Duodenal mucosa (tissue), 2 donors: Measurements from ENCODE around the gene MDH2.
"Not testable (repeated sequence)": the region's sequence is repeated elsewhere in the genome, so short reads cannot be mapped to it uniquely, and the experiment has no call there.

Source experiments
- H3K27ac ChIP-seq: one replicate; pipeline ENCODE4 v1.7.0; 2013; ENCODE audit warnings: low read depth, low read length
- H3K27me3 ChIP-seq, 2 donors: one replicate each; pipeline ENCODE4 v1.7.0; 2013; ENCODE audit warnings: low read length in 2 of 2, control low read depth in 1 of 2; ENCODE audit not compliant: insufficient read depth in 2 of 2, control insufficient read depth in 1 of 2
- H3K36me3 ChIP-seq, 2 donors: one replicate each; pipeline ENCODE4 v1.7.0; 2013; ENCODE audit warnings: low read length in 2 of 2, control low read depth in 1 of 2; ENCODE audit not compliant: insufficient read depth in 2 of 2, control insufficient read depth in 1 of 2
- H3K4me1 ChIP-seq, 2 donors: one replicate each; pipeline ENCODE4 v1.7.0; 2013; ENCODE audit warnings: low read length in 2 of 2, control low read depth in 1 of 2; ENCODE audit not compliant: insufficient read depth in 2 of 2, control insufficient read depth in 1 of 2
- H3K4me3 ChIP-seq, 2 donors: one replicate each; pipeline ENCODE4 v1.7.0; 2013; ENCODE audit warnings: low read length in 2 of 2, low read depth in 1 of 2
- H3K9ac ChIP-seq, 2 donors: one replicate each; pipeline ENCODE4 v1.7.0; 2013; ENCODE audit warnings: low read length in 2 of 2, low read depth in 1 of 2
- H3K9me3 ChIP-seq, 2 donors: one replicate each; pipeline ENCODE4 v1.7.0; 2013; ENCODE audit warnings: low read length in 2 of 2, control low read depth in 1 of 2; ENCODE audit not compliant: control insufficient read depth in 1 of 2

Gene MDH2

DNA sequence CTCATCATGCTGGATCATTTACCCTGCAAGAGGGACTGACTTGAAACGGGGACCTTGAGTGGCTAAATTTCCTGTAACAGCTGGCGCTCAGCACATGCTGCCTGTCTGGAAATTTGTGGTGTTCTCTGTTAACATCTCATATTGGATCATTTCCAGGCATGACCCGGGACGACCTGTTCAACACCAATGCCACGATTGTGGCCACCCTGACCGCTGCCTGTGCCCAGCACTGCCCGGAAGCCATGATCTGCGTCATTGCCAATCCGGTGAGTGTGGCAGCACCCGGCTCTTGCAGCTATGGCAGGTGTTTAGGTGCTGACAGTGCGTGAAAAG lies 9.9 kb downstream of the MDH2 start:
- Histone ChIP-seq H3K4me1 (peaks cover 27 to 43% of the 10 kb centered on the region in 2 donors), H3K36me3 (peaks cover 52 to 79% of the 10 kb centered on the region in 2 donors), H3K9ac (peak overlapping the region in 1 of 2 donors; percentile 34), H3K27ac (no peak overlapping the region), H3K4me3 (peak overlapping the region; percentile 2 to 7), H3K27me3 (no peaks in the 10 kb centered on the region), H3K9me3 (no peaks in the 10 kb centered on the region)

DNA sequence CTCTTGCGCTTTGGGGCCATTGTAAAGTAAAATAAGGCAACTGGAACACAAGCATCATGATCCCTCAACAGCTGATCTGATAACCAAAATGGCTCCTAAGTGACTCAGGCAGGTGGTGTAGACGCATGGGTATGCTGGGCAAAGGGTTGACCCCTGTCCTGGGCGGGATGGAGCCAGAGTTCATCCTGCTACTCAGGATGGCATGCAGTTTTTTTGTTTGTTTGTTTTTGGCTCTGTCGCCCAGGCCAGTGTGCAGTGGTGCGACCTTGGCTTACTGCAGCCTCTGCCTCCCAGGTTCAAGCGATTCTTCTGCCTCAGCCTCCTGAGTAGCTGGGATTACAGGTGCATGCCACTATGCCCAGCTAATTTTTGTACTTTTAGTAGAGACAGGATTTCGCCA lies 10.8 kb downstream of the MDH2 start:
- not testable (repeated sequence) for H3K27me3 ChIP-seq, H3K4me3 ChIP-seq, H3K9me3 ChIP-seq, H3K27ac ChIP-seq, H3K9ac ChIP-seq
- peaks cover 43 to 80% of the 10 kb centered on the region in 2 donors for H3K36me3 ChIP-seq
- peaks cover 33 to 39% of the 10 kb centered on the region in 2 donors for H3K4me1 ChIP-seq

DNA sequence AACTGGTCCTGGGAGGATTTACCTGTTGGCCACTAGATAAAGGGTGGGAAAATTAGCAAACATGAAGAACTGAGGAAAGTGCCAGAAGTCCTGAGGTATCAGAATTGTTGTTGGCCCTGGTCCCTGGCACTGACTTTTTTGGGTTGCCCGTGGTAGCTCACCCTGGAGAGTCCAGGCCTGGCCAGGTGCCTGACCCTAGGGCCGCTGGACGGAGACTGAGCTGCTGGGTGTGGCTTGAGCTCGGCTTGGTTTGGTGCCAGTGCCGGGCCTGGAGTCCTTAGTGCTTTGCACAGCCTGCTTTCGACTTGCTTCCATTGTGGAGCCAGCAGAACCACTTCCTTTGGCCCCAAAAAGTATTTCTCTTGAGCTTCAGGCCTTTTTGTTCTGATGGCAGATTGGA lies 12.9 kb downstream of the MDH2 start:
- Histone ChIP-seq H3K27ac (no peak overlapping the region), H3K9me3 (no peaks in the 10 kb centered on the region), H3K27me3 (no peaks in the 10 kb centered on the region), H3K4me3 (no peak overlapping the region), H3K36me3 (peaks cover 55 to 81% of the 10 kb centered on the region in 2 donors), H3K4me1 (peaks cover 25 to 29% of the 10 kb centered on the region in 2 donors), H3K9ac (no peak overlapping the region)

DNA sequence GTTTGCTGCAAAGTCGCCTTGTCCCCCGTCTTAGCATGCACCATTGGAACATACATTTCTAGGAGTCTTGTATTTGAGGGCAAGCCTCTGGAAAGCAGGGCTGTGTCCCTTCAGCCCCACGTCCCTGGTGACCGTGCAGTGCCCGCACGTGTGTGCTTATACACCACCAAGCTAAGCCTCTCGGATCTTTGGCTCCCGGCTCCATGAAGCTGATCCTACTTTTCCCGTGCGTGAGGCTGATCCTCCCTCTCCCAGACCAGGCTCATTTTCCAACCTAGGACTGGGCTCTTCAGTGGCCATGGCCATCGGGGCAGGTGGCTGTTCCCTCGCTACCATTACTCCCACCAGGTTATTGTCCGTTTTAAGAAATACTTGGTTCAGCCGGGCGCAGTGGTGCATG lies 14.3 kb downstream of the MDH2 start:
- Histone ChIP-seq H3K27me3 (no peaks in the 10 kb centered on the region), H3K9me3 (no peaks in the 10 kb centered on the region), H3K27ac (no peak overlapping the region), H3K36me3 (peaks cover 68 to 95% of the 10 kb centered on the region in 2 donors), H3K4me3 (no peak overlapping the region), H3K4me1 (peaks cover 20 to 21% of the 10 kb centered on the region in 2 donors), H3K9ac (no peak overlapping the region)

DNA sequence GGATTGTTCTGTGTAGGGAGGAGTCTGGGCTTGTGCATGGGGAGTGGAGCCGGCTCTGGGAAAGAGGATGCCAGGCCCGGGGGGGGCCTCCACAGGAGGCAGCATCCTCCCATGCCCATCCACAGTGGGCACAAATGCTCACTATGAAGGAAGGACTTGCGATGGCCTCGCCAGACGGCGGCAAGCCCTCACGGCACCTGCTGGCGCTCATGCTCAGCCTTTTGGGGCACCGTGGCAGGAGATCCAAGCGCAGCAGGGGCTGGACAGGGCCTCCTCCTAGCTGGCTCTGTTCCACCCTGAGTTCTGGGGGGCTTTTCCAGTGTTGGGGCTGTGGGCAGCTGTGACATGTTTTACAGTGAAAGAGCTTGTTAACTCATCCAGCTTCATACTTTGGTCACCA lies 15.2 kb downstream of the MDH2 start:
- H3K9me3 ChIP-seq, result no peaks in the 10 kb centered on the region
- no peaks in the 10 kb centered on the region for H3K27me3 ChIP-seq
- H3K27ac ChIP-seq, result no peak overlapping the region
- peaks cover 11 to 14% of the 10 kb centered on the region in 2 donors for H3K4me1 ChIP-seq
- H3K4me3 ChIP-seq, result no peak overlapping the region
- no peak overlapping the region for H3K9ac ChIP-seq
- peaks cover 62 to 92% of the 10 kb centered on the region in 2 donors for H3K36me3 ChIP-seq

DNA sequence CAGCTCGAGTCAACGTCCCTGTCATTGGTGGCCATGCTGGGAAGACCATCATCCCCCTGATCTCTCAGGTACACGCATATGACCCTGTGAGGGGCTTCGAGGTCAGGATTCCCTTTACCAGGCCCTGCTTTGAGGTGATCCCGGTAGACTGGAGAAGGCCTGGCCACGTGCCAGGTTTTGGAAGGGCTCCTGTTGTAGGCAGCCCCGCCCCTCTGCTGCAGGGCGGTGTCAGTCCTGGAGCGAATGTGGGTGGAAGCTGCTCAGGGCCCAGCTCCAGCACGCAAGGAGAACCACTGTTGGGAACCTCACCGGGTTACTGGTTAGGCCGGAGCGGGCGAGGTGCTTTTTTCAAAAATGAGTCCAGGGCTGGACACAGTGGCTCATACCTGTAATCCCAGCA lies 15.6 kb downstream of the MDH2 start:
- Histone ChIP-seq H3K36me3 (peaks cover 58 to 88% of the 10 kb centered on the region in 2 donors), H3K9ac (no peak overlapping the region), H3K27ac (no peak overlapping the region), H3K9me3 (no peaks in the 10 kb centered on the region), H3K4me3 (no peak overlapping the region), H3K27me3 (no peaks in the 10 kb centered on the region), H3K4me1 (peaks cover 7 to 10% of the 10 kb centered on the region in 2 donors)

DNA sequence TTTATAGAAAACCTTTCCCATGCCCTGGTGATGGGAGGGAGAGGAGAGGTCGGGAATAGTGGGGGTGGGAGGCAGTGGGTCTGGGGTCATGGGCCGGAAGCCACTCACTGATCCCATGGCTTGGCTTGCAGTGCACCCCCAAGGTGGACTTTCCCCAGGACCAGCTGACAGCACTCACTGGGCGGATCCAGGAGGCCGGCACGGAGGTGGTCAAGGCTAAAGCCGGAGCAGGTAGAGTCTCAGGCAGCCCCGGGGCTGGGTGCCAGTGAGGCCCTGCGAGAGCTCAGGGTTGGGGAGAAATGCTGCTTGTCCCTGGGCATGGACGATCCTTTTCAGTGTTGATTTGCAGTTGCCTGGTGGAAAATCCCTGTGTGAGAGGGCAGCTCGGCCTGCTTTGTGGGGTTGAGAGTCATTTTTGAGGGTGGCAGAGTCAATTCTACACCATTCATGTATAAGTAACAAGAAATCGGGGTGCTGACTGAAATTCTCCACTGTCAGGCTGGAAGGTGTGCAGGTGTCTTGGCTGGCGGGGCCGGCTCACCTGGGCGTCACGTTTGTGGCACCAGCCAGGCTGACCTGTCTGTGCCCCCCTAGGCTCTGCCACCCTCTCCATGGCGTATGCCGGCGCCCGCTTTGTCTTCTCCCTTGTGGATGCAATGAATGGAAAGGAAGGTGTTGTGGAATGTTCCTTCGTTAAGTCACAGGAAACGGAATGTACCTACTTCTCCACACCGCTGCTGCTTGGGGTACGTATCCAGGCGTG lies 16.5 kb downstream of the MDH2 start:
- no peak overlapping the region for H3K4me3 ChIP-seq
- H3K27me3 ChIP-seq, result no peaks in the 10 kb centered on the region
- H3K9me3 ChIP-seq, result no peaks in the 10 kb centered on the region
- peaks cover 55 to 79% of the 10 kb centered on the region in 2 donors for H3K36me3 ChIP-seq
- H3K9ac ChIP-seq, result no peak overlapping the region
- peaks cover 4 to 5% of the 10 kb centered on the region in 2 donors for H3K4me1 ChIP-seq
- H3K27ac ChIP-seq, result no peak overlapping the region

DNA sequence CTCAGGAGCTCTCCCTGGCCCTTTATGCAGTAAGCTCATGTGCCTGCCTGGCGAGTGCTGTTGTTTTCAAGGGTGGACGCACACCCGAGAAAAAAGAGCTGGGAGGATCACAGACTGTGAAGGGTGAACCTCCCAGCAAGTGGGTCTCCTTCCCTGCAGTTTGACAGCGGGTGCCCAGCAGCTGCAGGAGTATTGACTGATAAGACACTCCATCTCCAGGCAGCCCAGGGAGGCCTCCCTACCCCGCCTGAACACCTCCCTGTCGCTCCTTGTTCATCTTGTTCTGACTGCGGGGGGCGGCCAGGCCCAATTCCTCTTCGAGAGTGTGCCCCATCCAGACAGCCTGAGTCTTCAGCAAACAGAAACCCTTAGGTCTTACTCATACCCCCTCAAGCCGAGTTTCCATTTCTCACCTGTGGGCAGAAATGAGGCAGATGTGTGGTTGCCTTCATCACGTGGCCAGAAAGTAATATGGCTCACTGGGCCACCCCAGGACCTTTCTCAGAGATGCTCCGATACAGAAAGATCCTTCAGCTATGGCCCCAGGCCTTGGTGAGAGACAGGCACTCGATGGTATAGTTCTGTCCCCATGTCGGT lies 17.2 kb downstream of the MDH2 start:
- Histone ChIP-seq H3K27ac (no peak overlapping the region), H3K9ac (no peak overlapping the region), H3K36me3 (peaks cover 48 to 72% of the 10 kb centered on the region in 2 donors), H3K4me3 (no peak overlapping the region), H3K9me3 (no peaks in the 10 kb centered on the region), H3K4me1 (peaks cover 4 to 5% of the 10 kb centered on the region in 2 donors), H3K27me3 (no peaks in the 10 kb centered on the region)

DNA sequence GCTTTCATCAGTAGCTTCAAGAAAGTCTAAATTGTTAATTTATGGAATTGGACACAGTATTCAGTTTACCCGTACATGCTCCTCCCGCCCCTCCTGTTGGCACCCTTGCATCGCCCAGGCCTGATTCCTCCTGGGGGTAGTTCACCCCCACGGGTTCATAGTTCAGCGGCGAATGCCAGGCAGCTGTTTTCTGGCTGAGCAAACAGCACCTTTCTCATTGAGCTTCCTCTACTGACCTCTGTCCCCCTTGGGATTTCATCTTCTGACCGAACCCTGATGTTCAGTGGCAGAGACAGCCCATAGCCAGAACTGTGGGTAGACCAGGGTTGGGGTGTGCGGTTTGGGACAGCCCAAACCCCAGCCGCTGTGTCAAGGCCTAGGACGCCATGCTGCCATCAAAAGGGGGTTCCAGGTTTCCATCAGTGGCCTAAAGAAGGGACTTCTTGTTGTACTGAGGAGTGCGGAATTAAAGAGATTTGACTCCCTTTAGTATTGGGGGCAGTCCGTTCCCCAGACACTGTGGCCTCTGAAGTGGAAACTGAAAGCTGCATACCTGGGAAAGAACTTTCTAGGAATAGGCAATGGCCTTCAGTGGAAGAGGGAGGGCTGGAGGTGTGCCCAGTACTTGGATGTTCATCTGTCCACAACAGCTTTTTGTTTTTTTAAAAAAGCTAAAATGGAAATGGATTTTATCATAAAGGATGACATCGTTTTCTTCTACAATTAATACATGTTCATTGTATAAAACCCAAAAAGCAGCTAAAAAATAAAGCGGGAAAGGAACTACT lies 19.0 kb downstream of the MDH2 start:
- Histone ChIP-seq H3K9me3 (no peaks in the 10 kb centered on the region), H3K36me3 (peaks cover 34 to 54% of the 10 kb centered on the region in 2 donors), H3K9ac (no peak overlapping the region), H3K4me1 (peaks cover 4 to 5% of the 10 kb centered on the region in 2 donors), H3K4me3 (no peak overlapping the region), H3K27ac (no peak overlapping the region), H3K27me3 (no peaks in the 10 kb centered on the region)

DNA sequence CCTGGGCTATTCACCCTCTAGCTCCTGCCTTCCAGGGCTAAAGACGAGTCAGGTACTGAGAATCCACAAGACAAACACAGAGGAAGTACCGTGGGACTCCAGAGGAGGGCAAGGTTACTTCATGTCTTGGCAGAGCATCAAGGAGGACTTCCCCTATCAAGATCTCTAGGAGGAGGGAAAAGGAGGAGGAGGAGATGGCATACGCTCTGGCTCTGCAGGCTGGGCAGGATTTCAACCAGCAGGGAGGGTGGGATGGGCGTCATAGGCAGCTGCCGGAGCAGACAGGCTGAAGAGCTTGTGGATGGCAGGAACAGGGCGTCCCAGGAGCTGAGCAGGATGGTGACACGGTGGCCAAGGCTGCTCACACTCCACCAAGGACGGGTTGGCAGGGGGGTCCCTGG lies 21.3 kb downstream of the MDH2 start:
- H3K27me3 ChIP-seq, result no peaks in the 10 kb centered on the region
- H3K36me3 ChIP-seq, result peaks cover 29 to 36% of the 10 kb centered on the region in 2 donors
- no peaks in the 10 kb centered on the region for H3K4me1 ChIP-seq
- no peak overlapping the region for H3K9ac ChIP-seq
- no peaks in the 10 kb centered on the region for H3K9me3 ChIP-seq
- H3K4me3 ChIP-seq, result no peak overlapping the region
- H3K27ac ChIP-seq, result no peak overlapping the region
